Endothelial cell of umbilical vein (primary cell): ENCODE measurements around the gene ANKRD63. TPM values are rescaled to one million over a fixed set of nuclear protein-coding genes. Genes with fewer than 3 reads are reported as not detected.
A peak's percentile ranks its signal among the peaks of the same experiment; 100 is the strongest.

ENCODE experiments used
- BruUV-seq: library from RNA; stranded (reverse); fragments of 400-500 nt; replicated peaks from 2 replicates; lab custom pipeline; 2021; lab: Mats Ljungman, UMichigan
- CTCF ChIA-PET: fragments of 300-600, 350-600 bp; sonication (Branson Sonifier 250); formaldehyde crosslinking; loops from one replicate; lab custom pipeline; 2021; ENCODE audit warnings: antibody characterized with exemption, inconsistent platforms; lab: Charles Lee
- POLR2A ChIA-PET: fragments of 300-600, 350-600 bp; sonication (Branson Sonifier 250); formaldehyde crosslinking; loops from one replicate; lab custom pipeline; 2021; ENCODE audit warnings: antibody characterized with exemption, inconsistent platforms; lab: Charles Lee
- DNase-seq: peaks from one replicate; pipeline ENCODE4 v3.0.0-alpha.2; 2011; ENCODE audit warnings: low read depth, low spot score
- FAIRE-seq: peaks from 2 replicates; lab custom pipeline; 2011; peaks lifted over from hg19 to GRCh38; lab: Jason Lieb, UNC
- H2AFZ ChIP-seq: 2 replicates; pipeline ENCODE4 v1.6.0; 2012; ENCODE audit warnings: low read depth, low read length, control low read depth, inconsistent platforms
- H3K27ac ChIP-seq: 2 replicates; pipeline ENCODE4 v1.5.1; 2011; ENCODE audit warnings: low read depth, mild to moderate bottlenecking, control low read depth, low read length, moderate library complexity; ENCODE audit not compliant: insufficient read depth
- H3K27me3 ChIP-seq, 2 experiments: 2 replicates each; pipeline versions ENCODE4 v1.6.0 to v1.6.1; 2011; ENCODE audit warnings: low read length in 2 of 2, mixed read lengths in 1 of 2; ENCODE audit not compliant: control insufficient read depth in 2 of 2, insufficient read depth in 2 of 2
- H3K36me3 ChIP-seq, 2 experiments: 2 replicates in 1 of 2; 3 replicates in 1 of 2; pipeline ENCODE4 v1.5.1; 2011; ENCODE audit warnings: low read length in 2 of 2, mild to moderate bottlenecking in 1 of 2, moderate library complexity in 1 of 2; ENCODE audit not compliant: control insufficient read depth in 2 of 2, insufficient read depth in 2 of 2; ENCODE audit errors: extremely low read depth in 1 of 2
- H3K4me1 ChIP-seq: 3 replicates; pipeline ENCODE4 v1.5.1; 2011; ENCODE audit warnings: mild to moderate bottlenecking, low read length; ENCODE audit not compliant: control insufficient read depth, insufficient read depth; ENCODE audit errors: extremely low read depth
- H3K4me2 ChIP-seq: 2 replicates; pipeline ENCODE4 v1.6.1; 2011; ENCODE audit warnings: low read length, control low read depth, mixed read lengths; ENCODE audit not compliant: insufficient read depth
- H3K4me3 ChIP-seq, 3 experiments: fragments of 200-600 bp in 1 of 3; sonication (generic), shearing (Covaris generic) in 1 of 3; replicated peaks in 1 of 3; 2 replicates each; pipeline ENCODE4 v1.5.1; 2011 to 2016; ENCODE audit warnings: control low read depth in 3 of 3, low read length in 3 of 3, mild to moderate bottlenecking in 2 of 3, inconsistent platforms in 1 of 3, low read depth in 1 of 3, moderate library complexity in 1 of 3; ENCODE audit not compliant: insufficient read depth in 1 of 3
- H3K79me2 ChIP-seq: 2 replicates; pipeline ENCODE4 v1.6.0; 2012; ENCODE audit warnings: low read length, inconsistent platforms; ENCODE audit not compliant: control insufficient read depth, insufficient read depth
- H3K9ac ChIP-seq: replicated peaks from 2 replicates; pipeline ENCODE3; 2011; ENCODE audit warnings: low read length, control low read depth; ENCODE audit not compliant: insufficient read depth; ENCODE audit errors: extremely low read depth
- H3K9me1 ChIP-seq: replicated peaks from 3 replicates; pipeline ENCODE4 v1.6.0; 2011; ENCODE audit warnings: mild to moderate bottlenecking, low read length; ENCODE audit not compliant: control insufficient read depth, insufficient read depth; ENCODE audit errors: extremely low read depth
- H3K9me3 ChIP-seq: replicated peaks from 2 replicates; pipeline ENCODE4 v1.5.1; 2012; ENCODE audit warnings: low read length, inconsistent platforms; ENCODE audit not compliant: control insufficient read depth, insufficient read depth
- H4K20me1 ChIP-seq: replicated peaks from 2 replicates; pipeline ENCODE3; 2011; ENCODE audit warnings: mild to moderate bottlenecking, low read length; ENCODE audit not compliant: control insufficient read depth, insufficient read depth; ENCODE audit errors: extremely low read depth
- EZH2 ChIP-seq: IDR thresholded peaks from 2 replicates; pipeline ENCODE4 v1.6.1; 2012; ENCODE audit warnings: borderline replicate concordance, low read depth, mild to moderate bottlenecking, moderate library complexity, low read length, inconsistent platforms; ENCODE audit not compliant: severe bottlenecking
- FOS ChIP-seq: IDR thresholded peaks from 2 replicates; pipeline ENCODE4 v1.6.1; 2011; ENCODE audit warnings: mild to moderate bottlenecking, low read length, moderate library complexity, borderline replicate concordance; ENCODE audit not compliant: insufficient read depth
- GATA2 ChIP-seq: IDR thresholded peaks from 2 replicates; pipeline ENCODE4 v1.7.0; 2011; ENCODE audit warnings: low read depth, mild to moderate bottlenecking, moderate library complexity, mixed read lengths, low read length; ENCODE audit not compliant: insufficient read length, insufficient read depth
- JUN ChIP-seq: IDR thresholded peaks from 2 replicates; pipeline ENCODE4 v1.6.1; 2011; ENCODE audit warnings: borderline replicate concordance, low read depth; ENCODE audit not compliant: insufficient read length, insufficient read depth
- MYC ChIP-seq: IDR thresholded peaks from one replicate; pipeline ENCODE4 v1.6.1; 2011; ENCODE audit warnings: mild to moderate bottlenecking, low read depth, low read length
- POLR2AphosphoS5 ChIP-seq: IDR thresholded peaks from 2 replicates; pipeline ENCODE4 v1.6.1; 2012; ENCODE audit warnings: low read depth, mild to moderate bottlenecking, control low read depth, low read length, moderate library complexity; ENCODE audit not compliant: insufficient read depth
- dilution Hi-C: fragments of 300-500 bp; cut with MboI; formaldehyde crosslinking; loops from one replicate; pipeline ENCODE4 v1.15.0; 2019; ENCODE audit warnings: low sequenced_read_pairs; ENCODE audit not compliant: extremely low pct_ligation_motif_present
- intact Hi-C: fragments of 100-400 bp; cut with micrococcal nuclease; formaldehyde crosslinking; loops from one replicate; pipeline ENCODE4 v1.10.0; 2022
- polyA plus RNA-seq, 4 experiments: library from polyadenylated mRNA; depleted of rRNA in 3 of 4; stranded (reverse) in 3 of 4; unstranded in 1 of 4; fragments of >200 nt; gene quantifications; 2 replicates each; pipeline versions ENCODE4 v1.2.1 to v1.2.3, GENCODE V29; 2011 to 2012; ENCODE audit warnings: missing spikeins in 1 of 4
- total RNA-seq: library from RNA; stranded (reverse); gene quantifications from 2 replicates; pipeline ENCODE4 v1.2.3, GENCODE V29; 2021
- TF ChIP-seq, protein P1 (sequence below): IDR thresholded peaks from 2 replicates; pipeline ENCODE4 v1.6.1; 2011; ENCODE audit not compliant: insufficient read depth, insufficient read length
- TF ChIP-seq, protein P2 (sequence below), 2 donors: IDR thresholded peaks; 1 replicate in 1 of 2; 2 replicates in 1 of 2; pipeline ENCODE4 v1.5.1; 2011; ENCODE audit warnings: low read length in 2 of 2, mild to moderate bottlenecking in 2 of 2, moderate library complexity in 2 of 2, control low read depth in 1 of 2, inconsistent platforms in 1 of 2, low read depth in 1 of 2; ENCODE audit not compliant: insufficient read depth in 1 of 2; ENCODE audit errors: extremely low read depth in 1 of 2

The ANKRD63 gene
- total and polyA plus RNA-seq, 2 donors (not counting 3 experiments of a cell fraction or from before 2014, with no cell fraction given) = not detected

DNA sequence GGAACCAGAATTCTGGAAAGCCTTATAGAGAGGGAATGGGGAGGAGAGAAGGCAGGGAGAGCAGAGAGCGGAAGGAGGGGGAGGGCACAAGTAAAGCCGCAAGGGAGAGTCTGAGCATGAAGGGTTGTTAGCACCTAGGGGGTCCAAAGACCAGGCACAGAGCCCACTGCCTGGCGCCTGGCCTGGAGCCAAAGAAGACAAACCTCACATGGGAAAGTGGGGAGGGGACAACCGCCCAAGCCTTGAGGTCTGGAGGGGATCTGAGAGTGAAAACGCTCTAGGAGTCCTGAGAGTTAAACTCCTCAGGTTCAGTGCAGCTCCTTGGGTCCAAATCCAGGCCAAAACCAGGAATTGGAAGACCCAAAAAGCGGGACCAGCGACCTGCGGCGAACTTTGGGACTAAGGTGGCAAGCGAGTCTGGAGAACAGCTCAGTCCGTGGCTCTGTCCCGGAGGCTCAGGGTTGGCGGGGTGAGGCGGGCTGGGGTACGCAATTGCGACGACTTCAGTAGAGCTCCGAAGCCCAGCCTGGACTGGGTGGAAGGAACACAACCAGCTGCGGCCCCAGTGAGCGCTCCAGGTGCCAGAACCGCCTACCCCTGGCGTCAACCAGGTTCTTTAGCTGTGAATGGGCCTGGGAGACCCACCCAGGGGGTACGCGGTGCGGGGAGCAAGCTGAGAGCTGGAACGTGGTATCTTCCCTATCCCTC, 39.8 kb upstream of the ANKRD63 start:
- dilution Hi-C loops (no loop called here), intact Hi-C loops (loop anchor here (1.0 kb wide), 4 partner anchors 7 to 100 kb away; partner anchors contain the start of gene DISP2)
- Histone ChIP-seq H3K79me2 (peaks cover 11% of the 10 kb centered on the region), H3K4me2 (peak overlapping the region; percentile 45), H3K36me3 (no peaks in the 10 kb centered on the region), H3K27ac (no peak overlapping the region), H3K4me1 (peaks cover 43% of the 10 kb centered on the region), H2AFZ (peak overlapping the region; percentile 6), H4K20me1 (no peaks in the 10 kb centered on the region), H3K27me3 (no peaks in the 10 kb centered on the region), H3K9me3 (no peaks in the 10 kb centered on the region), H3K9me1 (no peaks in the 10 kb centered on the region), H3K4me3 (no peak overlapping the region), H3K9ac (no peak overlapping the region)
- BruUV-seq = no TSS peak
- POLR2A ChIA-PET = interaction anchor here (0.7 to 2.3 kb wide), 2 partner anchors 11 to 18 kb away, joined by 6 to 11 read pairs; partner anchors contain the start of gene CCDC9B
- no peak for FAIRE-seq
- TF ChIP-seq POLR2AphosphoS5 (no peak), FOS (no peak), JUN (no peak), EZH2 (peak; percentile 32), MYC (no peak), GATA2 (no peak)
- TF ChIP-seq, protein P1, sequence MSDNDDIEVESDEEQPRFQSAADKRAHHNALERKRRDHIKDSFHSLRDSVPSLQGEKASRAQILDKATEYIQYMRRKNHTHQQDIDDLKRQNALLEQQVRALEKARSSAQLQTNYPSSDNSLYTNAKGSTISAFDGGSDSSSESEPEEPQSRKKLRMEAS = no peak
- TF ChIP-seq, protein P2, sequence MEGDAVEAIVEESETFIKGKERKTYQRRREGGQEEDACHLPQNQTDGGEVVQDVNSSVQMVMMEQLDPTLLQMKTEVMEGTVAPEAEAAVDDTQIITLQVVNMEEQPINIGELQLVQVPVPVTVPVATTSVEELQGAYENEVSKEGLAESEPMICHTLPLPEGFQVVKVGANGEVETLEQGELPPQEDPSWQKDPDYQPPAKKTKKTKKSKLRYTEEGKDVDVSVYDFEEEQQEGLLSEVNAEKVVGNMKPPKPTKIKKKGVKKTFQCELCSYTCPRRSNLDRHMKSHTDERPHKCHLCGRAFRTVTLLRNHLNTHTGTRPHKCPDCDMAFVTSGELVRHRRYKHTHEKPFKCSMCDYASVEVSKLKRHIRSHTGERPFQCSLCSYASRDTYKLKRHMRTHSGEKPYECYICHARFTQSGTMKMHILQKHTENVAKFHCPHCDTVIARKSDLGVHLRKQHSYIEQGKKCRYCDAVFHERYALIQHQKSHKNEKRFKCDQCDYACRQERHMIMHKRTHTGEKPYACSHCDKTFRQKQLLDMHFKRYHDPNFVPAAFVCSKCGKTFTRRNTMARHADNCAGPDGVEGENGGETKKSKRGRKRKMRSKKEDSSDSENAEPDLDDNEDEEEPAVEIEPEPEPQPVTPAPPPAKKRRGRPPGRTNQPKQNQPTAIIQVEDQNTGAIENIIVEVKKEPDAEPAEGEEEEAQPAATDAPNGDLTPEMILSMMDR (IDR thresholded peaks at IDR 0.05; ENCODE audit: extremely low read depth in 1 of 2, insufficient read depth in 1 of 2, low read depth in 1 of 2, low read length in 2 of 2) = no peak
- CTCF ChIA-PET = interaction anchor here (0.6 to 15.0 kb wide), 25 partner anchors 8 to 245 kb away, joined by 3 to 287 read pairs (median 4); partner anchors contain the start of genes BAHD1, CCDC9B and PLCB2
- no peak for DNase-seq
